HepG2 (cell line): Measurements from ENCODE around the gene SHLD1. TPM values are rescaled to one million over a fixed set of nuclear protein-coding genes. Genes with fewer than 3 reads are reported as not detected.

Source experiments
- ATAC-seq: fragments of 200-7000 bp; cut with Tn5 transposase; 3 replicates; pipeline ENCODE4 v1.9.1; 2020; ENCODE audit warnings: mild to moderate bottlenecking, moderate library complexity
- BruUV-seq: library from RNA; stranded (reverse); fragments of 400-500 nt; replicated peaks from 2 replicates; lab custom pipeline; 2021; lab: Mats Ljungman, UMichigan
- CTCF ChIA-PET: fragments of 300-600 bp; formaldehyde crosslinking; extraction: SDS; loops from one replicate; lab custom pipeline; 2021; ENCODE audit warnings: low total read pairs, inconsistent platforms, low intra/inter-chr PET ratio; lab: Yijun Ruan, JAX
- POLR2A ChIA-PET: fragments of 350-600 bp; sonication (Branson Sonifier 250); formaldehyde crosslinking; loops from one replicate; lab custom pipeline; 2020; ENCODE audit warnings: antibody characterized with exemption, inconsistent platforms; lab: Yijun Ruan, JAX
- DNase-seq: peaks from one replicate; pipeline ENCODE4 v3.0.0-alpha.2; 2015; ENCODE audit warnings: low spot score
- FAIRE-seq: peaks from 3 replicates; lab custom pipeline; 2011; peaks lifted over from hg19 to GRCh38; lab: Jason Lieb, UNC
- H2AFZ ChIP-seq: one replicate; pipeline ENCODE4 v1.6.1; 2011; ENCODE audit warnings: low read length, inconsistent platforms
- H3K27ac ChIP-seq: fragments of 300-600 bp; 3 replicates; pipeline ENCODE4 v1.8.0; 2011; ENCODE audit warnings: mixed run types, mild to moderate bottlenecking, mixed read lengths, low read length, inconsistent platforms; ENCODE audit not compliant: insufficient read depth; ENCODE audit errors: extremely low read length
- H3K27me3 ChIP-seq, 2 experiments: fragments of 200-600 bp in 1 of 2; 2 replicates in 1 of 2; 3 replicates in 1 of 2; pipeline versions ENCODE4 v1.6.0 to v1.8.0; 2011; ENCODE audit warnings: low read length in 2 of 2, mild to moderate bottlenecking in 2 of 2, moderate library complexity in 2 of 2, inconsistent platforms in 1 of 2; ENCODE audit not compliant: insufficient read depth in 2 of 2, control insufficient read depth in 1 of 2
- H3K36me3 ChIP-seq, 2 experiments: fragments of 200-600 bp in 1 of 2; replicated peaks in 1 of 2; 2 replicates in 1 of 2; 3 replicates in 1 of 2; pipeline versions ENCODE4 v1.5.1 to v1.8.0; 2011; ENCODE audit warnings: low read length in 2 of 2, inconsistent platforms in 1 of 2; ENCODE audit not compliant: insufficient read depth in 2 of 2, control insufficient read depth in 1 of 2
- H3K4me1 ChIP-seq: 2 replicates; pipeline ENCODE4 v1.5.1; 2012; ENCODE audit warnings: low read length, inconsistent platforms; ENCODE audit not compliant: insufficient read depth
- H3K4me2 ChIP-seq: 2 replicates; pipeline ENCODE4 v1.6.0; 2011; ENCODE audit warnings: low read depth, low read length, inconsistent platforms
- H3K4me3 ChIP-seq, 3 experiments: fragments of 200-600 bp in 1 of 3; sonication (generic), shearing (Covaris generic) in 1 of 3; replicated peaks in 1 of 3; 2 replicates each; pipeline ENCODE4 v1.5.1; 2011 to 2016; ENCODE audit warnings: low read length in 3 of 3, inconsistent platforms in 2 of 3, low read depth in 2 of 3, mild to moderate bottlenecking in 2 of 3, control low read depth in 1 of 3, mixed read lengths in 1 of 3; ENCODE audit not compliant: insufficient read depth in 1 of 3
- H3K79me2 ChIP-seq: one replicate; pipeline ENCODE4 v1.6.1; 2011; ENCODE audit warnings: low read length, inconsistent platforms; ENCODE audit not compliant: insufficient read depth
- H3K9ac ChIP-seq: 2 replicates; pipeline ENCODE4 v1.6.0; 2011; ENCODE audit warnings: mild to moderate bottlenecking, low read depth, low read length, inconsistent platforms; ENCODE audit not compliant: insufficient read depth
- H3K9me3 ChIP-seq: 2 replicates; pipeline ENCODE4 v1.5.1; 2012; ENCODE audit warnings: mild to moderate bottlenecking, low read length
- H4K20me1 ChIP-seq: 2 replicates; pipeline ENCODE4 v1.6.0; 2011; ENCODE audit warnings: inconsistent platforms, mild to moderate bottlenecking, low read length, moderate library complexity; ENCODE audit not compliant: insufficient read depth
- BCLAF1 ChIP-seq: fragments of 450-650 bp; IDR thresholded peaks from 2 replicates; pipeline ENCODE4 v1.6.1; 2017; ENCODE audit warnings: mild to moderate bottlenecking
- IRX3 ChIP-seq: sonication (generic); formaldehyde crosslinking; IDR thresholded peaks from 2 replicates; pipeline ENCODE4 v1.8.1; 2023; ENCODE audit warnings: mild to moderate bottlenecking, low read depth, missing genetic modification reagents, borderline replicate concordance
- ISX ChIP-seq: sonication (generic); formaldehyde crosslinking; conservative IDR thresholded peaks from 2 replicates; pipeline ENCODE4 v1.5.0; 2020; ENCODE audit warnings: missing genetic modification reagents
- KDM2A ChIP-seq: sonication (generic); formaldehyde crosslinking; IDR thresholded peaks from 2 replicates; pipeline ENCODE4 v1.4.0; 2020; ENCODE audit warnings: low read depth, missing genetic modification reagents, borderline replicate concordance
- TCF12 ChIP-seq, 2 experiments: fragments of 450-650 bp in 1 of 2; sonication (generic) in 1 of 2; formaldehyde crosslinking in 1 of 2; IDR thresholded peaks; 2 replicates each; pipeline versions ENCODE4 v1.6.1 to v1.8.0; 2017 to 2022; ENCODE audit warnings: antibody characterized with exemption in 1 of 2, mild to moderate bottlenecking in 1 of 2, missing genetic modification reagents in 1 of 2, moderate library complexity in 1 of 2
- ZFP62 ChIP-seq: sonication (generic); formaldehyde crosslinking; IDR thresholded peaks from 2 replicates; pipeline ENCODE4 v1.4.0; 2020; ENCODE audit warnings: missing genetic modification reagents
- ZMYM3 ChIP-seq: sonication (generic); formaldehyde crosslinking; IDR thresholded peaks from 2 replicates; pipeline ENCODE4 v1.5.1; 2020; ENCODE audit warnings: mild to moderate bottlenecking, missing genetic modification reagents
- ZNF180 ChIP-seq: sonication (generic); formaldehyde crosslinking; IDR thresholded peaks from 2 replicates; pipeline ENCODE4 v1.4.0; 2020; ENCODE audit warnings: low read depth, missing genetic modification reagents, borderline replicate concordance
- ZNF292 ChIP-seq: sonication (generic); formaldehyde crosslinking; IDR thresholded peaks from 2 replicates; pipeline ENCODE4 v1.8.1; 2022; ENCODE audit warnings: mild to moderate bottlenecking, low read depth, missing genetic modification reagents, borderline replicate concordance
- ZNF501 ChIP-seq: sonication (generic); formaldehyde crosslinking; IDR thresholded peaks from 2 replicates; pipeline ENCODE4 v1.5.1; 2020; ENCODE audit warnings: mild to moderate bottlenecking, moderate library complexity, missing genetic modification reagents
- ZNF512B ChIP-seq: sonication (generic); formaldehyde crosslinking; IDR thresholded peaks from 2 replicates; pipeline ENCODE4 v1.5.1; 2020; ENCODE audit warnings: missing genetic modification reagents, mild to moderate bottlenecking, borderline replicate concordance
- ZNF772 ChIP-seq: sonication (generic); formaldehyde crosslinking; IDR thresholded peaks from 2 replicates; pipeline ENCODE4 v1.5.0; 2020; ENCODE audit warnings: mild to moderate bottlenecking, missing genetic modification reagents
- ZNF780A ChIP-seq: sonication (generic); formaldehyde crosslinking; IDR thresholded peaks from 2 replicates; pipeline ENCODE4 v1.8.0; 2022; ENCODE audit warnings: mild to moderate bottlenecking, missing genetic modification reagents, moderate library complexity
- ZSCAN12 ChIP-seq: sonication (generic); formaldehyde crosslinking; IDR thresholded peaks from 2 replicates; pipeline ENCODE4 v1.9.0; 2021; ENCODE audit warnings: mild to moderate bottlenecking, missing genetic modification reagents
- WGBS: methylation state at CpG from one replicate; pipeline ENCODE4 v1.1.6; 2017; ENCODE audit warnings: low lambda C conversion rate; 5-methylcytosine and 5-hydroxymethylcytosine counted together
- in situ Hi-C: cut with HindIII; loops from 2 replicates; pipeline ENCODE4 v1.10.0; 2017; ENCODE audit warnings: low pct_unique_long_range_greater_than_20kb; ENCODE audit not compliant: extremely low pct_ligation_motif_present
- intact Hi-C: fragments of 100-400 bp; cut with micrococcal nuclease; formaldehyde crosslinking; loops from one replicate; pipeline ENCODE4 v1.10.0; 2022; ENCODE audit not compliant: unreplicated experiment
- polyA plus RNA-seq, 8 experiments: library from polyadenylated mRNA; depleted of rRNA in 3 of 8; stranded (reverse) in 7 of 8; unstranded in 1 of 8; fragments of >200 nt; fragmentation: Illumina TruSeq in 4 of 8; extraction: Trizol in 4 of 8; gene quantifications; 2 replicates each; pipeline versions ENCODE4 v1.2.1 to v1.2.3, GENCODE V29; 2011 to 2016; ENCODE audit warnings: low read depth in 4 of 8, missing spikeins in 1 of 8, mixed read lengths in 1 of 8; ENCODE audit not compliant: insufficient read depth in 1 of 8
- total RNA-seq, 5 experiments: library from RNA; depleted of rRNA; stranded (reverse); fragments of >200 nt; fragmentation: Illumina TruSeq; extraction: Trizol; gene quantifications; 2 replicates each; pipeline ENCODE4 v1.2.3, GENCODE V29; 2016; ENCODE audit warnings: low read depth in 1 of 5
- TF ChIP-seq, protein P1 (sequence below), 2 experiments: fragments of 450-650 bp in 1 of 2; sonication (generic) in 1 of 2; formaldehyde crosslinking; IDR thresholded peaks; 2 replicates each; pipeline versions ENCODE4 v1.5.0 to v1.8.0; 2020 to 2022; ENCODE audit warnings: mild to moderate bottlenecking in 1 of 2, missing genetic modification reagents in 1 of 2
- TF ChIP-seq, protein P2 (sequence below): sonication (generic); formaldehyde crosslinking; IDR thresholded peaks from 2 replicates; pipeline ENCODE4 v1.4.0; 2020; ENCODE audit warnings: missing genetic modification reagents; ENCODE audit errors: not compliant biosample characterization

Gene SHLD1
- total and polyA plus RNA-seq, 2 of the 13 experiments (the other 11 are each of a cell fraction or from before 2014, with no cell fraction given), result 8.9 to 10.0 TPM

DNA sequence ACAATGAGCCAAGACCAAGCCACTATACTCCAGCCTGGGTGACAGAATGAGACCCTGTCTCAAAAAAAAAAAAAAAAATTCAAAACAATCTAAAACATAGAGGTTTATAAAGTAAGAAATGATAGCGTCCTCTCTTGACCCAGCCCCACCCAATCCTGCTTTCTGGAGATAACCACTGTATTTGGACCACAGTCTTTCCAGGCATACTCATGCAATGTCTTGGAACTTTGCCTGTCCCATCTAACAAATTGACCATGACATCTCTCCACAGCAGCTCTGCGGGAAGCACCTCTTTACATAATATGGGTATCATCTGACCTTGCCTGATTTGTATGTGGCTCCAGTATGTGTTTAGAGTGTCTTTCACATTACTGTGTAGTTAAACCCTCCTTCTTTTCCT lies 9.1 kb upstream of the SHLD1 start (continued):
- TF ChIP-seq ZNF292 (no peak), ZFP62 (CRISPR knock-in tag) (no peak), ZMYM3 (no peak), BCLAF1 (no peak), TCF12 (IDR thresholded peaks at IDR 0.05) (no peak), TCF12 (CRISPR knock-in tag; IDR thresholded peaks at IDR 0.05) (no peak), ZNF772 (no peak), ISX (CRISPR knock-in tag) (no peak), KDM2A (CRISPR knock-in tag) (no peak), IRX3 (CRISPR knock-in tag) (no peak)
- TF ChIP-seq, protein P1, sequence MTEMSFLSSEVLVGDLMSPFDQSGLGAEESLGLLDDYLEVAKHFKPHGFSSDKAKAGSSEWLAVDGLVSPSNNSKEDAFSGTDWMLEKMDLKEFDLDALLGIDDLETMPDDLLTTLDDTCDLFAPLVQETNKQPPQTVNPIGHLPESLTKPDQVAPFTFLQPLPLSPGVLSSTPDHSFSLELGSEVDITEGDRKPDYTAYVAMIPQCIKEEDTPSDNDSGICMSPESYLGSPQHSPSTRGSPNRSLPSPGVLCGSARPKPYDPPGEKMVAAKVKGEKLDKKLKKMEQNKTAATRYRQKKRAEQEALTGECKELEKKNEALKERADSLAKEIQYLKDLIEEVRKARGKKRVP (CRISPR knock-in tag; IDR thresholded peaks at IDR 0.05), result no peak

DNA sequence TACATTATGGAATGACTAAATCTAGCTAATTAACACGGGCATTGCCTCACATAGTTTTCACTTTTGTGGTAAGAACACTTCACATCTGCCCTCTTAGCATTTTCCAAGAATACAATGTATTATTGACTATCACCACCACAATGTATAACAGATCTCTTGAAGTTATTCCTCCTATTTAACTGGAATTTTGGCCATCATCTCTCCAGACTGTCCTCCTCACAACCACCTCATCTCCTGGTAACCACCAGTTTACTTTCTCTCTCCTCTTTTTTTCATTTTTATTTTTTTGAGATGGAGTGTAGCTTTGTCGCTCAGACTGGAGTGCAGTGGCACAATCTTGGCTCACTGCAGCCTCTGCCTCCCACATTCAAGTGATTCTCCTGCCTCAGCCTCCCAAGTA lies 8.2 kb upstream of the SHLD1 start:
- DNase-seq (no peak), ATAC-seq (no peak), FAIRE-seq (no peak)
- no TSS peak for BruUV-seq
- H3K27me3 ChIP-seq, result no peaks in the 10 kb centered on the region
- ChIA-PET POLR2A (interaction anchor here (1.4 kb wide), 1 partner anchor 8 kb away, joined by 3 read pairs; the partner anchor contains the start of gene SHLD1), CTCF (no interaction called here)
- H3K9ac ChIP-seq, result no peak overlapping the region
- no peaks in the 10 kb centered on the region for H3K9me3 ChIP-seq
- no peaks in the 10 kb centered on the region for H3K79me2 ChIP-seq
- no peak overlapping the region for H3K4me3 ChIP-seq
- H3K4me2 ChIP-seq, result no peak overlapping the region
- no peak overlapping the region for H2AFZ ChIP-seq
- no peaks in the 10 kb centered on the region for H4K20me1 ChIP-seq
- in situ Hi-C loops (no loop called here), intact Hi-C loops (no loop called here)
- no peak overlapping the region for H3K27ac ChIP-seq
- whole genome bisulfite sequencing, result 46% methylated on average over 2 of the region's 2 CpGs
- no peaks in the 10 kb centered on the region for H3K36me3 ChIP-seq
- peaks cover 29% of the 10 kb centered on the region for H3K4me1 ChIP-seq
- TF ChIP-seq ZSCAN12 (CRISPR knock-in tag) (no peak), ZNF512B (CRISPR knock-in tag) (no peak), ZNF180 (no peak), ZNF501 (CRISPR knock-in tag) (no peak), ZNF780A (CRISPR knock-in tag) (no peak)
- TF ChIP-seq, protein P2, sequence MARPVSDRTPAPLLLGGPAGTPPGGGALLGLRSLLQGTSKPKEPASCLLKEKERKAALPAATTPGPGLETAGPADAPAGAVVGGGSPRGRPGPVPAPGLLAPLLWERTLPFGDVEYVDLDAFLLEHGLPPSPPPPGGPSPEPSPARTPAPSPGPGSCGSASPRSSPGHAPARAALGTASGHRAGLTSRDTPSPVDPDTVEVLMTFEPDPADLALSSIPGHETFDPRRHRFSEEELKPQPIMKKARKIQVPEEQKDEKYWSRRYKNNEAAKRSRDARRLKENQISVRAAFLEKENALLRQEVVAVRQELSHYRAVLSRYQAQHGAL, result no peak
